ENCODE measurements around the gene TBX19. TPM values are rescaled to one million over a fixed set of nuclear protein-coding genes. Genes with fewer than 3 reads are reported as not detected.

The TBX19 gene
- total RNA-seq, 1 experiment from 2014 or later: 2.0 TPM

DNA sequence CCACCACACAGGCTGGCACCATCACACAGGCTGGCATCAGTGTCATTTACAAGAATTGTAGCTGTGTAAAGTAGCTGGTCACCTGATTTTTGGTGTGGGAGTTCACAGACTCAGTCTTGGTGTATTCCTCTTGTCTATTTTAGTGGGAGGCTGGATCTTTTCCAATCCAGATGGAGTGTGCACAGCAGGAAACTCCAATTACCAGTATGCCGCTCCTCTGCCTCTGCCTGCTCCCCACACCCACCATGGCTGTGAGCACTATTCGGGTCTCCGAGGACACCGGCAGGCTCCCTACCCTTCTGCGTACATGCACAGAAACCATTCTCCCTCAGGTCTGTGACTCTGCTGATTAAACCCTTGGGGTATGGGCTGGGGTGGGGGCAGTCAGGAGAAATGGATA lies 24.2 kb downstream of the TBX19 start:
- no TSS peak for BruUV-seq (replicated peaks)
- CTCF ChIA-PET: no interaction called here
- no peaks in the 10 kb centered on the region for H3K79me2 ChIP-seq (ENCODE audit: low read depth)
- no peaks in the 10 kb centered on the region for H3K9me3 ChIP-seq (ENCODE audit: insufficient read depth, low read depth)
- H3K27ac ChIP-seq: no peak overlapping the region
- H3K36me3 ChIP-seq (ENCODE audit: low read depth): no peaks in the 10 kb centered on the region
- H3K27me3 ChIP-seq (ENCODE audit: insufficient read depth, low read depth): no peaks in the 10 kb centered on the region
- peaks cover 40% of the 10 kb centered on the region for H3K4me1 ChIP-seq (replicated peaks; ENCODE audit: insufficient read depth)
- H3K4me2 ChIP-seq: no peak overlapping the region
- H3F3A ChIP-seq (ENCODE audit: insufficient read depth, low read depth): peaks cover 15% of the 10 kb centered on the region
- no peak for DNase-seq
- POLR2A ChIA-PET (ENCODE audit: unreplicated experiment): no interaction called here
- H2AFZ ChIP-seq: no peak overlapping the region
- H3K4me3 ChIP-seq: no peak overlapping the region
- intact Hi-C loops (cut with micrococcal nuclease; ENCODE audit: unreplicated experiment): loop anchor here (5.0 kb wide), 2 partner anchors 68 to 802 kb away; partner anchors contain the start of gene ATP1B1
- TF ChIP-seq, protein P1, sequence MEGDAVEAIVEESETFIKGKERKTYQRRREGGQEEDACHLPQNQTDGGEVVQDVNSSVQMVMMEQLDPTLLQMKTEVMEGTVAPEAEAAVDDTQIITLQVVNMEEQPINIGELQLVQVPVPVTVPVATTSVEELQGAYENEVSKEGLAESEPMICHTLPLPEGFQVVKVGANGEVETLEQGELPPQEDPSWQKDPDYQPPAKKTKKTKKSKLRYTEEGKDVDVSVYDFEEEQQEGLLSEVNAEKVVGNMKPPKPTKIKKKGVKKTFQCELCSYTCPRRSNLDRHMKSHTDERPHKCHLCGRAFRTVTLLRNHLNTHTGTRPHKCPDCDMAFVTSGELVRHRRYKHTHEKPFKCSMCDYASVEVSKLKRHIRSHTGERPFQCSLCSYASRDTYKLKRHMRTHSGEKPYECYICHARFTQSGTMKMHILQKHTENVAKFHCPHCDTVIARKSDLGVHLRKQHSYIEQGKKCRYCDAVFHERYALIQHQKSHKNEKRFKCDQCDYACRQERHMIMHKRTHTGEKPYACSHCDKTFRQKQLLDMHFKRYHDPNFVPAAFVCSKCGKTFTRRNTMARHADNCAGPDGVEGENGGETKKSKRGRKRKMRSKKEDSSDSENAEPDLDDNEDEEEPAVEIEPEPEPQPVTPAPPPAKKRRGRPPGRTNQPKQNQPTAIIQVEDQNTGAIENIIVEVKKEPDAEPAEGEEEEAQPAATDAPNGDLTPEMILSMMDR (conservative IDR thresholded peaks at IDR 0.05): no peak
- TF ChIP-seq EZH2 (IDR thresholded peaks at IDR 0.05; ENCODE audit: low read depth): no peak
- no peaks in the 10 kb centered on the region for H4K20me1 ChIP-seq (ENCODE audit: insufficient read depth)
- H3K9me2 ChIP-seq (ENCODE audit: insufficient read depth): no peaks in the 10 kb centered on the region

- Histone ChIP-seq H3K79me2 (ENCODE audit: low read depth) (no peaks in the 10 kb centered on the region), H4K20me1 (ENCODE audit: insufficient read depth) (no peaks in the 10 kb centered on the region), H3K9me2 (ENCODE audit: insufficient read depth) (no peaks in the 10 kb centered on the region; the same call in 1 of the 2 replicates), H3K4me2 (no peak overlapping the region), H3F3A (ENCODE audit: insufficient read depth, low read depth) (no peaks in the 10 kb centered on the region), H3K36me3 (ENCODE audit: low read depth) (no peaks in the 10 kb centered on the region), H2AFZ (no peak overlapping the region), H3K9me3 (ENCODE audit: insufficient read depth, low read depth) (0 out of 2 replicates have a peak, but pooled peaks cover 5% of the 10 kb centered on the region), H3K4me3 (no peak overlapping the region), H3K4me1 (replicated peaks; ENCODE audit: insufficient read depth) (no peaks in the 10 kb centered on the region), H3K27ac (no peak overlapping the region), H3K27me3 (ENCODE audit: insufficient read depth, low read depth) (no peaks in the 10 kb centered on the region)
- CTCF ChIA-PET: no interaction called here
- POLR2A ChIA-PET (ENCODE audit: unreplicated experiment): no interaction called here
- intact Hi-C loops (cut with micrococcal nuclease; ENCODE audit: unreplicated experiment): no loop called here
- no peak for TF ChIP-seq EZH2 (IDR thresholded peaks at IDR 0.05; ENCODE audit: low read depth)
- TF ChIP-seq, protein P1 (conservative IDR thresholded peaks at IDR 0.05): no peak
- no TSS peak for BruUV-seq (replicated peaks)
- DNase-seq: no peak
Measured at GRCh38 chr1:168312718-168313604, 32.3 kb downstream of the TBX19 start.

DNA sequence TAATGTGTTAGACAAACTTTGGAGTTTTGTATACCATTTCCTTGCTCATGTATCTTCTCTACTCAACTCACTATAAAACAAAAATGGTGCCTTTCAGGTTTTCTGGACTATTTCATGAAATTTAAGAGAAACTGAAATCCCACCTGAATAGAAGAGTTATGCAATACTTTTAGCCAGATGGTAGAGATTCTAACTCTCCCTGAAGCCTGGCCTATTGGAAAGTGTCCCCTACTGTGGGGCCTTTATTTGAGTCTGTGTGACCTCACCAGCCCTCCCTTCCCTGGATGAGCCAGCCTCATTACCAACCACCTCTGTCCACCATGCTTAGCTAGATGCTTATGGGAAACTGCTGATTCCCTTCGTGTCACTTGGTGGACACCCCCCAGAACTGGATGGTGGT lies 35.5 kb downstream of the TBX19 start:
- no peaks in the 10 kb centered on the region for H4K20me1 ChIP-seq (ENCODE audit: insufficient read depth)
- no peaks in the 10 kb centered on the region; the same call in 1 of the 2 replicates for H3K9me2 ChIP-seq (ENCODE audit: insufficient read depth)
- no peaks in the 10 kb centered on the region for H3K27me3 ChIP-seq (ENCODE audit: insufficient read depth, low read depth)
- H3K79me2 ChIP-seq (ENCODE audit: low read depth): no peaks in the 10 kb centered on the region
- TF ChIP-seq, protein P1 (conservative IDR thresholded peaks at IDR 0.05): no peak
- no peak for TF ChIP-seq EZH2 (IDR thresholded peaks at IDR 0.05; ENCODE audit: low read depth)
- no peak overlapping the region for H3K4me2 ChIP-seq
- no peak for DNase-seq
- no peak overlapping the region for H2AFZ ChIP-seq
- no peak overlapping the region for H3K27ac ChIP-seq
- BruUV-seq (replicated peaks): no TSS peak
- H3K4me3 ChIP-seq: no peak overlapping the region
- intact Hi-C loops (cut with micrococcal nuclease; ENCODE audit: unreplicated experiment): no loop called here
- peaks cover 8% of the 10 kb centered on the region for H3K4me1 ChIP-seq (replicated peaks; ENCODE audit: insufficient read depth)
- 0 out of 2 replicates have a peak, but pooled peaks cover 5% of the 10 kb centered on the region for H3K9me3 ChIP-seq (ENCODE audit: insufficient read depth, low read depth)
- no peaks in the 10 kb centered on the region for H3K36me3 ChIP-seq (ENCODE audit: low read depth)
- ChIA-PET POLR2A (ENCODE audit: unreplicated experiment) (no interaction called here), CTCF (interaction anchor here (0.6 kb wide), 1 partner anchor 121 kb away, joined by 4 read pairs; no protein-coding TSS in a partner anchor)
- peaks cover 7% of the 10 kb centered on the region; the same call in 1 of the 2 replicates for H3F3A ChIP-seq (ENCODE audit: insufficient read depth, low read depth)
